Measurements from ENCODE around the gene SPANXN3.

DNA sequence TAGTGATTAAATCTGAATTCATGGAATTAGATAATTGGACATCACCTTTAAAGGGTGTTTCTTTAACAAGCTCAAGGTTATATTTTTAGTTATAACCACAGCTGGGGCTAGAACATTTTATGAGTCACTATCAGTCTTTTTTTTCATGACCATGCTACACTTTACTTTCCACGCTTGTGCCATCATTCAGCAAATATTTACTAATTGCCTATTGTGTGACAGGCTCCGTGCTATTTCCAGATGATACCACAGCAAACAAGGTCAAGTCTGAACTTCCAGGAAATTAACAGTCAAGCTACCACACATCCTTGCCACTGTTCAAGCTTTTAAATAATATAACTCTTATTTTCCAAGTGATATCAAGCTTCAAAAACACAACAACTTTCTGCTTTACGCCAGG lies 16.5 kb downstream of the SPANXN3 start:
- TF ChIP-seq TCF12 (IDR thresholded peaks at IDR 0.05; ENCODE audit: low read depth) (no peak), YY1 (IDR thresholded peaks at IDR 0.05; ENCODE audit: low read depth) (no peak), FOXM1 (IDR thresholded peaks at IDR 0.05; ENCODE audit: borderline replicate concordance, low read depth) (no peak), EP300 (IDR thresholded peaks at IDR 0.05; ENCODE audit: borderline replicate concordance) (no peak), CREB1 (IDR thresholded peaks at IDR 0.05; ENCODE audit: low read depth) (no peak)

Measured in Ishikawa (cell line).